HCT116 (cell line): ENCODE data around the gene FRAS1. TPM values are rescaled to one million over a fixed set of nuclear protein-coding genes. Genes with fewer than 3 reads are reported as not detected.

ENCODE experiments used
- ATAC-seq: fragments of 200-7000 bp; cut with Tn5 transposase; 2 replicates; pipeline ENCODE4 v1.9.1; 2020; ENCODE audit warnings: mild to moderate bottlenecking, moderate library complexity
- BruUV-seq: library from RNA; stranded (reverse); fragments of 400-500 nt; replicated peaks from 2 replicates; lab custom pipeline; 2021; lab: Mats Ljungman, UMichigan
- CTCF ChIA-PET: fragments of 300-600 bp; sonication (Branson Sonifier 250); formaldehyde crosslinking; loops from one replicate; lab custom pipeline; 2021; ENCODE audit warnings: antibody characterized with exemption; lab: Charles Lee
- POLR2A ChIA-PET: fragments of 300-600, 350-600 bp; sonication (Branson Sonifier 250); formaldehyde crosslinking; loops from one replicate; lab custom pipeline; 2021; ENCODE audit warnings: antibody characterized with exemption; lab: Charles Lee
- RAD21 ChIA-PET, 2 experiments: fragments of 300-600 bp; sonication (Branson Sonifier 250); formaldehyde crosslinking; loops; one replicate each; lab custom pipeline; 2023; ENCODE audit warnings: low total read pairs in 2 of 2; ENCODE audit not compliant: uncharacterized antibody in 2 of 2, unreplicated experiment in 2 of 2, low non-redundant PET in 1 of 2; lab: Charles Lee
- DNase-seq: peaks from one replicate; pipeline ENCODE4 v3.0.0-alpha.2; 2010; ENCODE audit warnings: low read depth, low spot score
- H2AFZ ChIP-seq: fragments of 200-600 bp; shearing (Covaris generic), sonication (generic); 2 replicates; pipeline ENCODE4 v1.6.1; 2017; ENCODE audit warnings: low read depth, mixed run types, mixed read lengths, antibody characterized with exemption, low read length; ENCODE audit not compliant: poor library complexity, severe bottlenecking
- H3K27ac ChIP-seq: 2 replicates; pipeline ENCODE4 v1.5.1; 2012; ENCODE audit warnings: low read depth, low read length
- H3K27me3 ChIP-seq: fragments of 200-600 bp; sonication (generic); 2 replicates; pipeline ENCODE4 v1.6.1; 2016; ENCODE audit warnings: mixed run types, low read length, mixed read lengths; ENCODE audit not compliant: insufficient read depth
- H3K36me3 ChIP-seq, 2 experiments: fragments of 200-500 bp in 1 of 2; fragments of 200-600 bp in 1 of 2; sonication (Bioruptor generic) in 1 of 2; sonication (generic) in 1 of 2; 2 replicates each; pipeline versions ENCODE4 v1.5.1 to v1.6.1; 2014 to 2016; ENCODE audit warnings: low read length in 2 of 2, inconsistent platforms in 1 of 2, mixed read lengths in 1 of 2, mixed run types in 1 of 2; ENCODE audit not compliant: insufficient read depth in 2 of 2, control insufficient read depth in 1 of 2
- H3K4me1 ChIP-seq, 2 experiments: fragments of 200-600 bp in 1 of 2; sonication (generic) in 1 of 2; 2 replicates each; pipeline versions ENCODE4 v1.5.1 to v1.6.1; 2012 to 2017; ENCODE audit warnings: low read length in 2 of 2, inconsistent platforms in 1 of 2, mild to moderate bottlenecking in 1 of 2, mixed read lengths in 1 of 2, mixed run types in 1 of 2, moderate library complexity in 1 of 2; ENCODE audit not compliant: insufficient read depth in 2 of 2, control insufficient read depth in 1 of 2
- H3K4me2 ChIP-seq: fragments of 200-600 bp; sonication (generic); 2 replicates; pipeline ENCODE4 v1.6.1; 2017; ENCODE audit warnings: mixed run types, low read length, mixed read lengths
- H3K4me3 ChIP-seq, 2 experiments: fragments of 200-600 bp in 1 of 2; sonication (generic) in 1 of 2; replicated peaks in 1 of 2; 2 replicates each; pipeline ENCODE4 v1.5.1; 2011 to 2016; ENCODE audit warnings: low read length in 2 of 2, control low read depth in 1 of 2, low read depth in 1 of 2, mild to moderate bottlenecking in 1 of 2, mixed read lengths in 1 of 2, mixed run types in 1 of 2
- H3K79me2 ChIP-seq: fragments of 200-600 bp; sonication (generic); 2 replicates; pipeline ENCODE4 v1.6.1; 2017; ENCODE audit warnings: mild to moderate bottlenecking, mixed run types, low read length, moderate library complexity, mixed read lengths; ENCODE audit not compliant: insufficient read depth
- H3K9ac ChIP-seq: fragments of 200-600 bp; sonication (generic); 2 replicates; pipeline ENCODE4 v1.6.1; 2016; ENCODE audit warnings: low read length, mixed read lengths
- H3K9me2 ChIP-seq: fragments of 200-600 bp; sonication (generic), shearing (Covaris generic); 2 replicates; pipeline ENCODE4 v1.6.1; 2017; ENCODE audit warnings: mixed run types, mild to moderate bottlenecking, moderate library complexity; ENCODE audit not compliant: insufficient read depth
- H3K9me3 ChIP-seq, 2 experiments: fragments of 200-500 bp in 1 of 2; fragments of 200-600 bp in 1 of 2; sonication (Bioruptor generic) in 1 of 2; sonication (generic) in 1 of 2; 2 replicates each; pipeline ENCODE4 v1.6.1; 2014 to 2017; ENCODE audit warnings: low read length in 2 of 2, mixed read lengths in 2 of 2, inconsistent platforms in 1 of 2, low read depth in 1 of 2, mild to moderate bottlenecking in 1 of 2, mixed run types in 1 of 2, moderate library complexity in 1 of 2; ENCODE audit not compliant: control insufficient read depth in 1 of 2, insufficient read depth in 1 of 2
- H4K20me1 ChIP-seq: fragments of 200-600 bp; sonication (generic), shearing (Covaris generic); 2 replicates; pipeline ENCODE4 v1.6.1; 2017; ENCODE audit warnings: mixed run types, mild to moderate bottlenecking, moderate library complexity; ENCODE audit not compliant: insufficient read depth
- CEBPB ChIP-seq: IDR thresholded peaks from 2 replicates; pipeline ENCODE4 v1.6.1; 2012; ENCODE audit warnings: low read depth
- EGR1 ChIP-seq: IDR thresholded peaks from 2 replicates; pipeline ENCODE4 v1.6.1; 2012; ENCODE audit warnings: low read depth
- EZH2phosphoT487 ChIP-seq: fragments of 200-600 bp; IDR thresholded peaks from 2 replicates; pipeline ENCODE4 v1.6.1; 2018; ENCODE audit warnings: antibody characterized with exemption, borderline replicate concordance
- FOSL1 ChIP-seq: IDR thresholded peaks from 2 replicates; pipeline ENCODE4 v1.6.1; 2012; ENCODE audit warnings: low read depth
- JUND ChIP-seq: IDR thresholded peaks from 2 replicates; pipeline ENCODE4 v1.6.1; 2012
- RAD21 ChIP-seq: IDR thresholded peaks from 2 replicates; pipeline ENCODE4 v1.6.1; 2012; ENCODE audit warnings: low read depth, mild to moderate bottlenecking
- REST ChIP-seq: IDR thresholded peaks from 2 replicates; pipeline ENCODE4 v1.6.1; 2012; ENCODE audit warnings: low read depth
- SP1 ChIP-seq: IDR thresholded peaks from 2 replicates; pipeline ENCODE4 v1.6.1; 2012; ENCODE audit warnings: low read depth
- TCF7L2 ChIP-seq: IDR thresholded peaks from 2 replicates; pipeline ENCODE4 v1.7.0; 2011; ENCODE audit warnings: borderline replicate concordance, inconsistent platforms; ENCODE audit not compliant: insufficient read depth, insufficient read length; ENCODE audit errors: extremely low read depth
- YY1 ChIP-seq: IDR thresholded peaks from 2 replicates; pipeline ENCODE4 v1.6.1; 2011; ENCODE audit warnings: low read length, low read depth, moderate library complexity, mild to moderate bottlenecking; ENCODE audit not compliant: insufficient replicate concordance; ENCODE audit errors: extremely low read depth
- intact Hi-C: fragments of 100-400 bp; cut with micrococcal nuclease; formaldehyde crosslinking; loops from 2 replicates; pipeline ENCODE4 v1.10.0; 2022
- total RNA-seq: library from RNA; stranded (reverse); gene quantifications from one replicate; pipeline ENCODE4 v1.2.1, GENCODE V29; 2021; ENCODE audit not compliant: unreplicated experiment
- TF ChIP-seq, protein P1 (sequence below): IDR thresholded peaks from 2 replicates; pipeline ENCODE4 v1.6.1; 2012
- TF ChIP-seq, protein P2 (sequence below): IDR thresholded peaks from 2 replicates; pipeline ENCODE4 v1.6.1; 2012

FRAS1 gene
- total RNA-seq, 1 experiment from 2014 or later = 33.5 TPM

GRCh38 chr4:78410225-78410624 is 353.1 kb downstream of the FRAS1 start:
- RAD21 ChIA-PET = no interaction called here
- no peaks in the 10 kb centered on the region for H3K27me3 ChIP-seq
- no peak overlapping the region for H3K4me3 ChIP-seq
- POLR2A ChIA-PET = no interaction called here
- 0 out of 2 replicates have a peak overlapping the region, but pooled peaks have one; percentile 29 for H3K4me2 ChIP-seq
- intact Hi-C loops = no loop called here
- no peak for DNase-seq
- peaks cover 0 to 2% of the 10 kb centered on the region in 2 experiments; a peak in 1 of 4 replicates for H3K36me3 ChIP-seq
- no peaks in the 10 kb centered on the region for H3K9me3 ChIP-seq
- no peak for ATAC-seq
- H2AFZ ChIP-seq = no peak overlapping the region
- peaks cover 3 to 10% of the 10 kb centered on the region in 2 experiments for H3K4me1 ChIP-seq
- no peaks in the 10 kb centered on the region for H3K79me2 ChIP-seq
- TF ChIP-seq TCF7L2 (no peak), JUND (no peak), REST (no peak), RAD21 (no peak), EGR1 (no peak), YY1 (no peak), SP1 (no peak), EZH2phosphoT487 (no peak), CEBPB (no peak), FOSL1 (no peak)
- TF ChIP-seq, protein P1, sequence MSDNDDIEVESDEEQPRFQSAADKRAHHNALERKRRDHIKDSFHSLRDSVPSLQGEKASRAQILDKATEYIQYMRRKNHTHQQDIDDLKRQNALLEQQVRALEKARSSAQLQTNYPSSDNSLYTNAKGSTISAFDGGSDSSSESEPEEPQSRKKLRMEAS = no peak
- TF ChIP-seq, protein P2, sequence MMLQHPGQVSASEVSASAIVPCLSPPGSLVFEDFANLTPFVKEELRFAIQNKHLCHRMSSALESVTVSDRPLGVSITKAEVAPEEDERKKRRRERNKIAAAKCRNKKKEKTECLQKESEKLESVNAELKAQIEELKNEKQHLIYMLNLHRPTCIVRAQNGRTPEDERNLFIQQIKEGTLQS = no peak
- H3K9me2 ChIP-seq = no peaks in the 10 kb centered on the region
- H4K20me1 ChIP-seq = no peaks in the 10 kb centered on the region
- BruUV-seq = no TSS peak
- H3K9ac ChIP-seq = no peak overlapping the region
- CTCF ChIA-PET = no interaction called here
- H3K27ac ChIP-seq = no peak overlapping the region; the same call in 1 of the 2 replicates
